ENCODE results near the gene PRKAB2.

GRCh38 chr1:147185432-147185831 is 13.2 kb upstream of the PRKAB2 start:
- TF ChIP-seq EZH2 (IDR thresholded peaks at IDR 0.05; ENCODE audit: borderline replicate concordance, low read depth, low read length, poor library complexity, severe bottlenecking) (no peak), CTCF (conservative IDR thresholded peaks at IDR 0.05; ENCODE audit: low read depth, low read length) (no peak)

Measured in A673 (cell line).